PC-3 (cell line): ENCODE data around the gene THSD8.
"Not testable (repeated sequence)": the region's sequence is repeated elsewhere in the genome, so short reads cannot be mapped to it uniquely, and the experiment has no call there.

ENCODE experiments used
- EZH2 ChIP-seq: fragments of 300-600 bp; sonication (generic); IDR thresholded peaks from one replicate; pipeline ENCODE4 v1.6.1; 2017; ENCODE audit warnings: antibody characterized with exemption, mild to moderate bottlenecking, low read length; ENCODE audit not compliant: unreplicated experiment
- EZH2phosphoT487 ChIP-seq: fragments of 300-600 bp; sonication (generic); IDR thresholded peaks from 2 replicates; pipeline ENCODE4 v1.6.1; 2018; ENCODE audit warnings: mild to moderate bottlenecking, antibody characterized with exemption, low read length, borderline replicate concordance
- TF ChIP-seq, protein P1 (sequence below): fragments of 300-600 bp; sonication (generic); conservative IDR thresholded peaks from 2 replicates; pipeline ENCODE4 v1.5.1; 2017; ENCODE audit warnings: antibody characterized with exemption, low read depth, mild to moderate bottlenecking, low read length

DNA sequence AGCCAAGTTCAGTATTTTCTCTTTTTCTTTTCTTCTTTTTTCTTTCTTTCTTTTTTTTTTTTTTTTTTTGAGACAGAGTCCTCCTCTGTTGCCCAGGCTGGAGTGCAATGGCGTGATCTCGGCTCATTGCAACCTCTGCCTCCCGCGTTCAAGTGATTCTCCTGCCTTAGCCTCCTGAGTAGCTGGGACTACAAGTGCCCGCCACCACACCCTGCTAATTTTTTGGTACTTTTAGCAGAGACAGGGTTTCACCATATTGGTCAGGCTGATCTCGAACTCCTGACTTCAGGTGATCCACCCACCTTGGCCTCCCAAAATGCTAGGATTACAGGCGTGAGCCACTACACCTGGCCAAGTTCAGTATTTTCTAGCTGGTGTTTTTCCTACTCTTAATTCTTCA, 4.3 kb upstream of the THSD8 start:
- TF ChIP-seq, protein P1, sequence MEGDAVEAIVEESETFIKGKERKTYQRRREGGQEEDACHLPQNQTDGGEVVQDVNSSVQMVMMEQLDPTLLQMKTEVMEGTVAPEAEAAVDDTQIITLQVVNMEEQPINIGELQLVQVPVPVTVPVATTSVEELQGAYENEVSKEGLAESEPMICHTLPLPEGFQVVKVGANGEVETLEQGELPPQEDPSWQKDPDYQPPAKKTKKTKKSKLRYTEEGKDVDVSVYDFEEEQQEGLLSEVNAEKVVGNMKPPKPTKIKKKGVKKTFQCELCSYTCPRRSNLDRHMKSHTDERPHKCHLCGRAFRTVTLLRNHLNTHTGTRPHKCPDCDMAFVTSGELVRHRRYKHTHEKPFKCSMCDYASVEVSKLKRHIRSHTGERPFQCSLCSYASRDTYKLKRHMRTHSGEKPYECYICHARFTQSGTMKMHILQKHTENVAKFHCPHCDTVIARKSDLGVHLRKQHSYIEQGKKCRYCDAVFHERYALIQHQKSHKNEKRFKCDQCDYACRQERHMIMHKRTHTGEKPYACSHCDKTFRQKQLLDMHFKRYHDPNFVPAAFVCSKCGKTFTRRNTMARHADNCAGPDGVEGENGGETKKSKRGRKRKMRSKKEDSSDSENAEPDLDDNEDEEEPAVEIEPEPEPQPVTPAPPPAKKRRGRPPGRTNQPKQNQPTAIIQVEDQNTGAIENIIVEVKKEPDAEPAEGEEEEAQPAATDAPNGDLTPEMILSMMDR: not testable (repeated sequence)
- TF ChIP-seq EZH2, EZH2phosphoT487: not testable (repeated sequence)
